GM12892 (cell line): ENCODE measurements around the gene PRSS3.

Source experiments
- POLR2A ChIP-seq: IDR thresholded peaks from 2 replicates; pipeline ENCODE4 v1.6.1; 2011; ENCODE audit warnings: low read depth, low read length, control low read depth
- POLR2AphosphoS5 ChIP-seq: IDR thresholded peaks from 2 replicates; pipeline ENCODE4 v1.6.1; 2011; ENCODE audit warnings: low read depth, low read length, control low read depth

GRCh38 chr9:33752130-33752637 is 43.2 kb upstream of the PRSS3 start:
- TF ChIP-seq POLR2A (no peak), POLR2AphosphoS5 (no peak)
